ENCODE results near the gene ARHGAP42. TPM values are rescaled to one million over a fixed set of nuclear protein-coding genes. Genes with fewer than 3 reads are reported as not detected.

Gene ARHGAP42
- polyA plus RNA-seq, 1 donor, result 25.6 TPM

DNA sequence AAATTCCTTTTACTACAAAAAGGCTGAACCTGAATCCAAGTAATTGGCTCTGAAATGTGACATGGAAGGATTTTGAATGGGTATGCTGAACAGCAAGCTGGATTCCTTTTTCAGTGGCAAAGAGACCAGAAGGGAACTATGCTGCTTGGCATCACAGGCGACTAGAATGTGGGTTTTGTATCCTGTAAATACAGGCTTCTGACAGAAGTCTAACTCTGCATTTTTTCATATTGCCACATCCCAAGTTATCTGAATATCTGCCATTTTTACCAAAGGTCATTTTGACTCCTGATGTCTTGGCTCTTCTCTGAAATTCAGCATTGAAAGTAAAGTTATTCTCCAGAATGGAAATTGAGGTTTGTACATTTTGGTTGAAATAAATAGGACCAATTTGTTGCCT lies 145.7 kb downstream of the ARHGAP42 start:
- DNase-seq (ENCODE audit: low read depth), result no peak

GRCh38 chr11:100833276-100833675 lies 146.2 kb downstream of the ARHGAP42 start:
- no peak for DNase-seq (ENCODE audit: low read depth)

GRCh38 chr11:100835854-100836253 lies 148.8 kb downstream of the ARHGAP42 start:
- DNase-seq (ENCODE audit: low read depth), result no peak

DNA sequence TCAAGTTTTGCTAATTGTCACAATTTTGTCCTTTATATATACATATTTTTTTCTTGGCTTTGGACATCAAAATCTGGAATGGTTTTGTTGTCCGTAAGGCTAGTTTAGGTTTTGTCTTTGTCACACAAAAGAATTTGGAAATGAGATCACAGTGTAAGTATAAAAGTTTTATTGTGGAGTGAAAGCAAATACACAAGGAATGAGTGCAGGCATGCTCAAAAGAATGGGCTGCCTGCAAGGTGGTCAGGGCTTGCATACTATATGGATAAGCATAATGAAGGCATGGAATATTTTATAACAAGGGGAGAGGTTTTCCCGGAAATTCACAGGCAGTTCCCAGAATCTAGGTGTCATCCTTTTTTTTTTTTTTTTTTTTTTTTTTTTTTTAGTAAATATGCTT lies 150.2 kb downstream of the ARHGAP42 start:
- no peak for DNase-seq (ENCODE audit: low read depth)

- no peak for DNase-seq (ENCODE audit: low read depth)
These were observed 154.8 kb downstream of the ARHGAP42 start for GRCh38 chr11:100841711-100842407.

- DNase-seq (ENCODE audit: low read depth), result no peak
These were observed 160.7 kb downstream of the ARHGAP42 start for GRCh38 chr11:100847696-100848216.

DNA sequence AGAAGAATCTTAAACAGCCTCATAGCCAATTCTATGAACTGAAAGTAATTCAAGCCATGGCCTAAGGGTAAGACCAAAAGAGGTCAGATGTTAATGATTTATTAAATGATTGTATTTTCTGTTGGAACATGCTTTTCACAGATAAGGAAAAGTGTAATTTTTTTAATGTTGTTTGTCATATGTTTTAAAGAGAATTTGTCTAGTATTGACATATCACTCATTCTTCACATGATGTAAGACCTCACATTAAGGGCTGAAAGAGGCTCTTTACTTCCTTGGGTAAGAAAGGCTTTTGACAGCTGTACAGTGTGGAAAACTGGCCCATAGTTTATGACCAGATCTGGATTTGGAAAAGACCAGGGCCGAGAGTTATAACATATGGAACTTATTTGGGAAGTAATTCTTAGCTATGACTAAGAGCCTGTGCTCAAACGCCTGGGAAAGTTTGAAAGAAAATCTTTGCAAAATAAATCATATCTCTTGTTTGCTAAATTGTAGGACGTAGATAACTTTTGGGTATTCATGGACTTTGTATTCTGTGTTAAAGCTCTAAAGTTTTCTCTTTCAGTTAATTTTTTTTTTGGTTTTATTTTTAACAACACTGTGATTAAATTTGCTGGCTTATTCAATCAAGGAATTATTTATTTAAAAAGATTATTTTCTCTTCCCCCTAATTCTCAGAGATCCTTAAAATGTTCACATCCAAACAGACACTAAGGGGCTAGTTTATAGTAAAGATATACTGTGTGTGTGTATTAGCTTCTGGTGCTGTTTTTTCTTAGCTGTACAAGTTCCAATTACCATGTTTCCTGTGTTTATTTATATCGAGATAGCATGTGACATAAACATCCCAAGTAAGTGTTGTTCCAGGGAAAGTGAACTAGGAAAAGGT lies 162.2 kb downstream of the ARHGAP42 start:
- peak; percentile 80 for DNase-seq (ENCODE audit: low read depth)

GRCh38 chr11:100849901-100850235 lies 162.8 kb downstream of the ARHGAP42 start:
- no peak for DNase-seq (ENCODE audit: low read depth)

DNA sequence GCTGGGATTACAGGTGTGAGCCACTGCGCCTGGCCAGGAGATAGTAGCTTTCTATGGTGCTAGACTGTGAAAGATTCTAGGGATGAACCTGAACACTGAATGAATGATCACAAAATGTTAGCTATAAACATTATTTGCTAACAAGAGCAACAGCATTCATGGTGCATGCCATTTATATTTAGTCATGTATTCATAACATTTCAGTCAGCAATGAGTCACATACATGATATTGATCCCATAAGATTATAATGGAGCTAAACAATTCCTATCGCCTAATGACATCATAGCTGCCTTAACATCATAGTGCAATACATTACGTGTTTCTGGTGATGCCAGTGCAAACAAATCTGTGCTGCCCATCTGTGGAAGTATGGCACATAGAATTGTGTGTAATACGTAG lies 164.1 kb downstream of the ARHGAP42 start:
- no peak for DNase-seq (ENCODE audit: low read depth)

DNA sequence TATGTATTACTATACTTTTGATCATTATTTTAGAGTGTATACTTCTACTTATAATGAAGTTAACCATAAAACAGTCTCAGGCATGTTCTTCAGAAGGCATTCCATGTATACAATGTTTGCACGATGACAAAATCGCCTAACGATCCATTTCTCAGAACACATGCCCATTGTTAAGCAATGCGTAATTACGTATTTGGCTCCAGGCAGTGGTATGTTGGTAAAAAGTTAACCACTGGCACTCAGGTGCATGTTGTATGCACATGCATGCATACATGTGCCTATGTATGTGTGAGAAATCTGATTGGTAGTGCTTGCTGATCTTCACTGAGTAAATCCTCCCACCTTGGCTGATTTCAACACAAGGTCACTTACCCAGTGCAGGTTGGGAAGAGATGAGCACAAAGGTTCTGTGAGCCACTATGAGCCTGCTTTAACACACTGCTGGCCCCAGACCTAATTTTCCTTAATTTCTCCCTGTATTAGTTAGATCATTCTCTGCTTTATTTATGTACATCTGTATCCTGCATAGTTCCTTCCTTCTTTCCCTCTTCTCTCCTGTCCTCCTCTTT lies 164.6 kb downstream of the ARHGAP42 start:
- no peak for DNase-seq (ENCODE audit: low read depth)

GRCh38 chr11:100855466-100856067 lies 168.5 kb downstream of the ARHGAP42 start:
- no peak for DNase-seq (ENCODE audit: low read depth)

- no peak for DNase-seq (ENCODE audit: low read depth)
These were observed 170.3 kb downstream of the ARHGAP42 start for GRCh38 chr11:100857236-100858005.

DNA sequence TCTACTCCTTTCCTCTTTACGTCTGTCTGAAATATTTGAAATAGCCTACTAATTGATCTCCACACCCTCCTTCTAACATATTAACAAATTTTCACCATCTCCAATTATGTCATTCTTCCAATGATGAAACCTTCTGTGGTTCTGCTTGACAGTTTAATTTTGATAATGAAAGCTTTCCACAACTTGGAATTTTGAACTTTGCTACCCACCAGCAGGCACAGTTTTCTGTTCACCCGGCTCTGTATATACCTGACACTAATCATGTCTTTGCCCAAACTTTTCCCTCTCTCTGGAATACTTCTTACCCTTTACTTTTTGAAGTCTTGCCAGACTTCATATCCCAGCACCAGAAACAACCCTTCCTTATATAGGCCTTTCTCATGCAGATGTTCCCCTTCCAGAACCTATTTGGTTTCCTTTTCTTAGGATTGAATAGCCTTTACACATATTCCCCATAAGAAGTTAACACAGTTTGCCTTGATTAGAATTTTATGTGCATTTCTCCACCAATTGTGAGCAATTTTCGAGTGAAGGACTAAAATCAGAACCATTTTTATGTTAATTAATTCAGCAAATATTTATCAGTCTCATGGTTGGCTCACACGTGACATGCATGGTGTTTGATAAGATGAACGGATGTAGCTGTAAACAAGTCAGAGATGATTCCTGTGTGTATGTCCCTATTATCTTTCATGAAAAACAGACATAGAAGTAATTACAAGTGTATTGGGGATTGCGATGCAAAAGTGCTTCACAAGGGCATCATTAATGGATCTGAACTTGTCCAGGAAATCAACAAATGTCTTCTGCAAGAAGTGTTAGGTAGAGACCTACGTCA lies 173.4 kb downstream of the ARHGAP42 start:
- DNase-seq (ENCODE audit: low read depth), result no peak

DNA sequence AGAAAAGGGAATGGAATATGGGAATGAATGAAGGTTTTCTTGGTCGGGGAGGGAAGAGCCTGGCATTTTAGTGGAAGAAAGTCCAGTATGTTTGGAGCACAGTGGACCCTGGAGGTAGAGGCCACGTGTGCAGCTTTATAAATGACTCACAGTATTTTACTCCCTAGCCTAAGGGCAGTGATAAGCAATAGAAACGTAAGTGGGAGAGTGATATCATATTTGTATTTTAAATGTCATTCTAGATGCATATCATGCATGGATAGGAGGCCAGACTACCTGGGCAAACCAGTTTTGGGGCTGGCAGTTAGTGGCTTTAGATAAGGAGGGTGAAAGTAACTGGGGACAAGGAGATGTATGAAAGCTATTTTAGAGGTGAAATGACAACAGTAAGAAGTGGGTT lies 174.1 kb downstream of the ARHGAP42 start:
- no peak for DNase-seq (ENCODE audit: low read depth)

- no peak for DNase-seq (ENCODE audit: low read depth)
These were observed 176.0 kb downstream of the ARHGAP42 start for GRCh38 chr11:100863080-100863581.

- DNase-seq (ENCODE audit: low read depth), result no peak
These were observed 178.5 kb downstream of the ARHGAP42 start for GRCh38 chr11:100865443-100866065.

GRCh38 chr11:100866453-100866852 lies 179.4 kb downstream of the ARHGAP42 start:
- DNase-seq (ENCODE audit: low read depth), result no peak

DNA sequence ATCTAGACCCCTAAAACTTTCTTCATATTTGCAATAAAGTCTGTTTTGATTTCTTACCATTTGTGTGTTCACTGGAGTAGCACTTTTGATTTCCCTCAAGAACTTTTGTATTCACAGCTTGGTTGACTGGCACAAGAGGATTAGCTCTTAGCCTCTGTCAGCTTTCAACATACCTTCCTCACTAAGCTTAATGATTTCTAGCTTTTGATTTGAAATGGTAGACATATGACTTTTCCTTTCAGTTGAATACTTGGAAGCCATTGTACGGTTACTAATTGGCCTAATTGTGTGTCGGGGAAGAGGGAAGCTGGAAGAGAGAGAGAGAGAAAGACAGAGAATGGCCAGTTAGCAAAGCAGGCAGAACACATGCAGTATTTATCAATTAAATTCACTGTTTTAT lies 180.5 kb downstream of the ARHGAP42 start:
- DNase-seq (ENCODE audit: low read depth), result no peak

- no peak for DNase-seq (ENCODE audit: low read depth)
These were observed 182.2 kb downstream of the ARHGAP42 start for GRCh38 chr11:100869328-100869727.

DNA sequence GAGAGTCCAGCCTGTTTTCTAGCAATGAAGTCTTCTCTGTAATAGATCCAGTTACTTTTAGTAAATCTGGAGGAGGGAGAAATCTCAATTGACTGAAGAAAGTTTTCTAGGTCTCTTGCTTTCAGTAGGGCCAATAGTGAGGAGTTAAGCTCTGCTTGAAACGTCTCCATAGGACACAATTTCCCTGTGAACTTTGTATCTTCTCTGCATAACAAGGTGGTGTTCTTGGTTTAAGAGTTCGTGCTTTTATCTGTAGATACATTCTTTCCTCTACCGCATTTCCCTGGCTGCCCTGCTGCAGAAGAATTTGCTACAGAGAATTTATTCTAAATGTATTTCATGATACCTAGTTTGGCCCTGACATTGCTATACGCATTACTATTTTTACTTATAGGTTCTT lies 183.1 kb downstream of the ARHGAP42 start:
- DNase-seq (ENCODE audit: low read depth), result no peak

All from forelimb muscle (tissue), 1 donor.